Spleen (tissue), 11 donors: ENCODE results near the gene DRD3. TPM values are rescaled to one million over a fixed set of nuclear protein-coding genes. Genes with fewer than 3 reads are reported as not detected.
A peak's percentile ranks its signal among the peaks of the same experiment; 100 is the strongest.

Experiments
- DNase-seq: peaks from one replicate; pipeline ENCODE4 v3.0.0-alpha.2; 2020
- H3K27ac ChIP-seq, 8 donors: fragments of 200-600 bp; sonication (generic) in 7 of 8; 1 replicate in 4 of 8; 2 replicates in 4 of 8; pipeline versions ENCODE4 v1.5.0 to v1.8.0; 2016 to 2021; ENCODE audit warnings: inconsistent platforms in 4 of 8, mild to moderate bottlenecking in 4 of 8, moderate library complexity in 1 of 8
- H3K27me3 ChIP-seq, 7 donors: fragments of 200-600 bp; sonication (generic) in 6 of 7; replicated peaks in 1 of 7; 1 replicate in 4 of 7; 2 replicates in 3 of 7; pipeline versions ENCODE4 v1.5.0 to v1.8.0; 2016 to 2021; ENCODE audit warnings: inconsistent platforms in 3 of 7, mild to moderate bottlenecking in 1 of 7
- H3K36me3 ChIP-seq, 6 donors: fragments of 200-600 bp; sonication (generic) in 5 of 6; 1 replicate in 4 of 6; 2 replicates in 2 of 6; pipeline versions ENCODE4 v1.5.0 to v1.8.0; 2016 to 2021; ENCODE audit warnings: inconsistent platforms in 2 of 6
- H3K4me1 ChIP-seq, 6 donors: fragments of 200-600 bp; sonication (generic) in 5 of 6; 1 replicate in 3 of 6; 2 replicates in 3 of 6; pipeline versions ENCODE4 v1.5.0 to v1.8.0; 2016 to 2021; ENCODE audit warnings: inconsistent platforms in 3 of 6
- H3K4me3 ChIP-seq, 8 donors: fragments of 200-600 bp; sonication (generic) in 7 of 8; 1 replicate in 4 of 8; 2 replicates in 4 of 8; pipeline versions ENCODE4 v1.5.0 to v1.8.0; 2016 to 2021; ENCODE audit warnings: inconsistent platforms in 4 of 8, mild to moderate bottlenecking in 4 of 8, moderate library complexity in 2 of 8
- H3K9me3 ChIP-seq, 8 donors: fragments of 200-600 bp; sonication (generic) in 7 of 8; 1 replicate in 4 of 8; 2 replicates in 4 of 8; pipeline versions ENCODE4 v1.5.0 to v1.8.0; 2016 to 2021; ENCODE audit warnings: inconsistent platforms in 4 of 8
- CTCF ChIP-seq, 11 experiments: fragments of 200-600 bp in 7 of 11; fragments of 450-650 bp in 4 of 11; sonication (generic) in 4 of 11; IDR thresholded peaks in 8 of 11; conservative IDR thresholded peaks in 3 of 11; 1 replicate in 7 of 11; 2 replicates in 4 of 11; pipeline versions ENCODE4 v1.4.0 to v1.8.0; 2016 to 2021; ENCODE audit warnings: antibody characterized with exemption in 11 of 11, inconsistent platforms in 4 of 11, mild to moderate bottlenecking in 1 of 11
- POLR2A ChIP-seq, 3 donors: fragments of 450-650 bp; IDR thresholded peaks; one replicate each; pipeline ENCODE4 v1.5.1; 2017; ENCODE audit warnings: antibody characterized with exemption in 3 of 3, mild to moderate bottlenecking in 1 of 3
- POLR2AphosphoS5 ChIP-seq, 3 donors: sonication (generic); formaldehyde crosslinking; IDR thresholded peaks; one replicate each; pipeline ENCODE4 v1.5.1; 2017; ENCODE audit warnings: antibody characterized with exemption in 3 of 3
- whole genome bisulfite sequencing, 5 donors: extraction: QIAGEN DNeasy Blood & Tissue Kit in 3 of 5; methylation state at CpG; one replicate each; pipeline versions ENCODE4 v1.1.5 to v1.1.7; 2013 to 2018; 5-methylcytosine and 5-hydroxymethylcytosine counted together
- intact Hi-C: fragments of 100-400 bp; cut with DNase I; formaldehyde crosslinking; loops from one replicate; pipeline ENCODE4 v1.15.0; 2023; ENCODE audit warnings: low total_unique reads
- polyA plus RNA-seq, 3 donors: library from polyadenylated mRNA; stranded (reverse); fragments of 200-250 nt; gene quantifications; one replicate each; pipeline ENCODE4 v1.2.1, GENCODE V29; 2013
- total RNA-seq, 7 donors: library from RNA; depleted of rRNA in 3 of 7; stranded (reverse); fragments of >200 nt in 3 of 7; fragmentation: NEBNext Ultra II Directional in 4 of 7; extraction: Animal tissue kit (Norgen Biotek cat#: 25700) in 4 of 7; gene quantifications; one replicate each; pipeline versions ENCODE4 v1.1.0 to v1.2.1, GENCODE V29; 2016 to 2021
- donor health status: healthy with polysubstance abuse.
- donor health status: DM: no; HTN: no; CAD: no; lungs with moderate emphysema.
- donor health status: DM: no; HTN: no; CAD: no.
- donor health status: Bipolar disorder and iron deficiency.
- donor health status: healthy.
- donor health status: DM: no; HTN: no; CAD: no.
- donor health status: DM: yes; HTN: yes; CAD: no.

The DRD3 gene
- total and polyA plus RNA-seq, 10 donors, result 0.30 TPM; not detected in 9

- TF ChIP-seq CTCF (IDR thresholded peaks at IDR 0.05 in 8 of 11, conservative IDR thresholded peaks at IDR 0.05 in 3 of 11), result no peak
- no peaks in the 10 kb centered on the region for H3K36me3 ChIP-seq
- no peaks in the 10 kb centered on the region for H3K9me3 ChIP-seq
- H3K4me3 ChIP-seq, result no peak overlapping the region
- H3K4me1 ChIP-seq, result peaks cover 0 to 9% (median 7%) of the 10 kb centered on the region in 6 donors
- no peaks in the 10 kb centered on the region for H3K27me3 ChIP-seq
- 88 to 100% (median 94%) methylated on average over 1 of the region's 1 CpG for WGBS, 5 donors
- intact Hi-C loops, result no loop called here
- H3K27ac ChIP-seq, result no peak overlapping the region
- no peak for DNase-seq
Measured at GRCh38 chr3:114157321-114157720, 21.5 kb downstream of the DRD3 start.

GRCh38 chr3:114155370-114155821 lies 23.5 kb downstream of the DRD3 start:
- Histone ChIP-seq H3K36me3 (no peaks in the 10 kb centered on the region), H3K27ac (no peak overlapping the region), H3K4me1 (peaks cover 0 to 13% (median 11%) of the 10 kb centered on the region in 6 donors), H3K27me3 (no peaks in the 10 kb centered on the region), H3K4me3 (no peak overlapping the region), H3K9me3 (no peaks in the 10 kb centered on the region)
- no peak for TF ChIP-seq POLR2A (IDR thresholded peaks at IDR 0.05)
- peak in 7 of 11 experiments; percentile 35 to 55 (median 41) for TF ChIP-seq CTCF (IDR thresholded peaks at IDR 0.05 in 8 of 11, conservative IDR thresholded peaks at IDR 0.05 in 3 of 11)
- intact Hi-C loops, result no loop called here
- WGBS, 5 donors, result 74 to 82% (median 77%) methylated on average over 9 of the region's 9 CpGs
- no peak for DNase-seq

GRCh38 chr3:114154321-114154821 lies 24.5 kb downstream of the DRD3 start:
- Histone ChIP-seq H3K4me3 (no peak overlapping the region), H3K27ac (no peak overlapping the region), H3K27me3 (no peaks in the 10 kb centered on the region), H3K4me1 (peaks cover 0 to 13% (median 11%) of the 10 kb centered on the region in 6 donors), H3K36me3 (no peaks in the 10 kb centered on the region), H3K9me3 (no peaks in the 10 kb centered on the region)
- TF ChIP-seq POLR2A (IDR thresholded peaks at IDR 0.05) (no peak), POLR2AphosphoS5 (IDR thresholded peaks at IDR 0.05) (no peak), CTCF (IDR thresholded peaks at IDR 0.05 in 8 of 11, conservative IDR thresholded peaks at IDR 0.05 in 3 of 11) (no peak)
- WGBS, 5 donors, result 72 to 83% (median 77%) methylated on average over 6 of the region's 6 CpGs
- no peak for DNase-seq
- intact Hi-C loops, result no loop called here

- H3K9me3 ChIP-seq, result no peaks in the 10 kb centered on the region
- H3K4me3 ChIP-seq, result peak overlapping the region; percentile 27 to 71 (median 42)
- H3K4me1 ChIP-seq, result peaks cover 0 to 13% (median 11%) of the 10 kb centered on the region in 6 donors
- no peaks in the 10 kb centered on the region for H3K36me3 ChIP-seq
- intact Hi-C loops, result no loop called here
- H3K27me3 ChIP-seq, result no peaks in the 10 kb centered on the region
- TF ChIP-seq CTCF (IDR thresholded peaks at IDR 0.05 in 8 of 11, conservative IDR thresholded peaks at IDR 0.05 in 3 of 11) (peak; percentile 86 to 95 (median 90)), POLR2A (IDR thresholded peaks at IDR 0.05) (no peak), POLR2AphosphoS5 (IDR thresholded peaks at IDR 0.05) (peak; percentile 46 to 75 (median 73))
- 8 to 15% (median 10%) methylated on average over 12 to 35 of the region's 35 CpGs for WGBS, 5 donors
- H3K27ac ChIP-seq, result peak overlapping the region in 7 of 8 donors; percentile 6 to 71 (median 46)
- peak; percentile 93 for DNase-seq
Measured at GRCh38 chr3:114152519-114153151, 26.2 kb downstream of the DRD3 start.
